GM18517 (cell line): ENCODE measurements around the gene RAP1GDS1.
A peak's percentile ranks its signal among the peaks of the same experiment; 100 is the strongest.
"Not testable (repeated sequence)": the region's sequence is repeated elsewhere in the genome, so short reads cannot be mapped to it uniquely, and the experiment has no call there.

Experiments used
- ATAC-seq: cut with Tn5 transposase; IDR thresholded peaks from one replicate; pipeline ENCODE4 v1.9.1; 2021; ENCODE audit warnings: mild to moderate bottlenecking, moderate library complexity; ENCODE audit not compliant: unreplicated experiment

RAP1GDS1 gene

DNA sequence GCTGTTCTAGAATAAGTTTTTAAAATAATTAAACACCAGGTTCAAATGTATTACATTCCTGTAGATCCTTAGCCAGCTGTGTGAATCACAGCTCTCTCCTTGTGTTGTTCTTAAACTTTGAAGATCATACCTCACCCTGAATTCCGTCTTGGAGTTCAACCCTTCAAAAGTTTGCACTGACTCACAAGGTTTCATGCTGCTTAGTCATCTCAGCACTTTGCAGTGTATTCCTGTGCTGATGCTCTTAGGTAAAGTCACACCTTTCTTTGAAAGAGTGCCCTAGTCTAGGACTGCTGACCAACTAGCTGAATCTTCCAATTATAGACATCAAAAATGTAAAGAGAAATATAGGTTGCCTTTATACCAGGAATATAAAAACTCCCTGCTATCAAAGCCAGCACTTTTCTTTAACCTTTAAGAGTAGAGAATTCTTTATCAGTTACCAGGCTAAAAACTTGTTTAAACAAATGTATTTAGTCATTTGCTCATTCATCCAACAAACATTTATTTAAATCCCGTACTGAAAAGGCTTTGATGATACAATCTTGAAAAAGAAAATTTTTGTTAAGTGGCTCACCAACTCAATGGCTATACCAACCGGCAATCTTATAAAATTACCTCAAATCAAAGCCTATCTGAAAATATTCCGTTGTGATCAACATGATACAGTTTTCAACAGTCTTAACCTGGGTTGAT, 169.7 kb downstream of the RAP1GDS1 start:
- no peak for ATAC-seq

DNA sequence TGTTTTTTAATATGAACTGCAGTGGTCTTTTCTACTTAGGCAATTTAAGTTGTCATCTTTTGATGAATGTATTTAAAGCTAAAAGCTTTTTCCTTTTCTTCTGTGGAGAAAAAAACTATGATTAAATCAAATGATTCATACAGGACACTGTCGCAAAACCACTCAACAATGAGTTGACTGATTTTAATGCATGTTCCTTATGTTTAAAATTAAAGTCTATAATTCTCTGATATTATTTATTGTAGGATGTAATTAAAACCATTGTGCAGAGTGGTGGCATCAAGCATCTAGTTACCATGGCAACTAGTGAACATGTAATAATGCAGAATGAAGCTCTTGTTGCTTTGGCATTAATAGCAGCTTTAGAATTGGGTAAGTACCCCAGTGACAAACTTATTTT, 172.5 kb downstream of the RAP1GDS1 start:
- no peak for ATAC-seq

DNA sequence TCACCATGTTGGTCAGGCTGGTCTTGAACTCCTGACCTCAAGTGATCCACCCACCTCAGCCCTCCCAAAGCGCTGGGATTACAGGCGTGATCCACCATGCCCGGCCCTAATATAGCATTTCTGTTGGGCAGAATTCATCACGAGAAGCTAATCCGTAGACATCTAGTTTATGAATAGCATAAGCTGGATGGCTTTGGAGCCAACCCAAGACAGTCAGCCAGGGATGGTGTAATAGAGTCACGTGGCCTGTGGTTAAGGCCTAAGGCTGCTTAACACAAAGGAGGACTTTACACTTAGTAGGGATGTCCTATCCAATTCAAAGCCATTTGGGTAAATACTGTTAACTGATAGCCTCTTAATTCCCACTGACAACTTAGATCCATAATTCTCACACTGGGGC, 173.6 kb downstream of the RAP1GDS1 start:
- ATAC-seq = no peak

- no peak for ATAC-seq
These were observed 183.2 kb downstream of the RAP1GDS1 start for GRCh38 chr4:98444371-98444770.

GRCh38 chr4:98446499-98447375, 185.6 kb downstream of the RAP1GDS1 start:
- ATAC-seq = peak; percentile 66

- ATAC-seq = no peak
These were observed 186.5 kb downstream of the RAP1GDS1 start for GRCh38 chr4:98447648-98448047.

GRCh38 chr4:98448908-98449307, 187.7 kb downstream of the RAP1GDS1 start:
- no peak for ATAC-seq

GRCh38 chr4:98452091-98452490, 190.9 kb downstream of the RAP1GDS1 start:
- no peak for ATAC-seq

DNA sequence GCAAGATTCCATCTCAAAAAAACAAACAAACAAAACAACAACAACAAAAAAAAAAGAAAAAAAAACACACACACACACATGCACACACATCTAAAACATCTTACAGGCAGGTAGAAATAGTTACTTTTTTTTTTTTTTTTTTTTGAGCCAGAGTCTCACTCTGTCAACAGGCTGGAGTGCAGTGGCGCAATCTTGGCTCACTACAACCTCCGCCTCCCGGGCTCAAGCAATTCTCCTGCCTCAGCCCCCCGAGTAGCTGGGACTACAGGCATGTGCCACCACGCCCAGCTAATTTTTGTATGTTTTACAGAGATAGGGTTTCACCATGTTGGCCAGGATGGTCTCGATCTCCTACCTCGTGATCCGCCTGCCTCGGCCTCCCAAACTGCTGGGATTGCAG, 196.2 kb downstream of the RAP1GDS1 start:
- not testable (repeated sequence) for ATAC-seq

DNA sequence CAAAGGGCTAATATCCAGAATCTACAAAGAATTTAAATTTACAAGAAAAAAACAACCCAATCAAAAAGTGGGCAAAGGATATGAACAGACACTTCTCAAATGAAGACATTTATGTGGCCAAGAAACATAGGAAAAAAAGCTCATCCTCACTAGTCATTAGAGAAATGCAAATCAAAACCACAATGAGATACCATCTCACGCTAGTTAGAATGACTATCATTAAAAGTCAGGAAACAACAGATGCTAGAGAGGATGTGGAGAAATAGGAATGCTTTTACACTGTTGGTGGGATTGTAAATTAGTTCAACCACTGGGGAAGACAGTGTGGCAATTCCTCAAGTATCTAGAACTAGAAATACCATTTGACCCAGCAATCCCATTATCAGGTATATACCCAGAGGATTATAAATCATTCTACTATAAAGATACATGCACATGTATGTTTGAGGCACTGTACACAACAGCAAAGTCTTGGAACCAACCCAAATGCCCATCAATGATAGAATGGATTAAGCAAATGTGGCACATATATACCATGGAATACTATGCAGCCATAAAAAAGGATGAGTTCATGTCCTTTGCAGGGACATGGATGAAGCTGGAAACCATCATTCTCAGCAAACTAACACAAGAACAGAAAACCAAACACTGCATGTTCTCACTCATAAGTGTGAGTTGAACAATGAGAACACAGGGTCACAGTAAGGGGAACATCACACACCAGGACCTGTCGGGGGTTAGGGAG, 200.1 kb downstream of the RAP1GDS1 start:
- not testable (repeated sequence) for ATAC-seq

- no peak for ATAC-seq
These were observed 201.3 kb downstream of the RAP1GDS1 start for GRCh38 chr4:98462487-98462886.

DNA sequence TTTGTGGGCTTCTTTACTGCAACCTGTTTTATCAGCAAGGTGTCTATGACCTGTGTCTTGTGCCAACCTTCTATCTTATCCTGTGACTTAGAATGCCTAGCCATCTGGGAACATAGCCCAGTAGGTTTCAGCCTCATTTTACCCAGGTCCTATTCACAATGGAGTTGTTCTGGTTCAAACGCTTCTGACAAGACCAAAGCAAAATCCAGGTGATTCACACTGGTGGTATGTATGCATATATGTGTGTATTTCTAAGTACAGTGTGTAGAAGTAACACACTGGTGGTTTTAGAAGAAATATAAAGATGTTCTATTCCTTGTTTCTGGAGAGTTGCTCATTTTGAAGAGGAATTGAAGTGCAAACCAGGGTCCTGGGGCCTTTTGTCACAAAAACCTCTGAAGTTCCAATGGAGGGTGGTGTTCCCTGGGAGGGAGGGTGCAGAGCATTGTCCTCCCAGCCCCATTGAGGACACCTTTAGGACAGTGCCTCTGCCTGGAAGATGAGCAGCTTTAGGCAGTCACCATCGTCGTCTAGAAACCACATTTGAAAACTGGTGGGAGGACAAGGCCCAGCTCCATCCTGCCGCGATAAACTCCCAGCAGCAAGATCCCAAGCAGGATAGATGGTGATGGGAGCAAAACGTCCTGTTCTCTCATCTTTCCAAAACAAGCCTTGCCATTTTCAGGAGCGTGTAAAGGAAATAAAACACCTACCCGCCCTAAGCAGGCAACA, 205.8 kb downstream of the RAP1GDS1 start:
- no peak for ATAC-seq

DNA sequence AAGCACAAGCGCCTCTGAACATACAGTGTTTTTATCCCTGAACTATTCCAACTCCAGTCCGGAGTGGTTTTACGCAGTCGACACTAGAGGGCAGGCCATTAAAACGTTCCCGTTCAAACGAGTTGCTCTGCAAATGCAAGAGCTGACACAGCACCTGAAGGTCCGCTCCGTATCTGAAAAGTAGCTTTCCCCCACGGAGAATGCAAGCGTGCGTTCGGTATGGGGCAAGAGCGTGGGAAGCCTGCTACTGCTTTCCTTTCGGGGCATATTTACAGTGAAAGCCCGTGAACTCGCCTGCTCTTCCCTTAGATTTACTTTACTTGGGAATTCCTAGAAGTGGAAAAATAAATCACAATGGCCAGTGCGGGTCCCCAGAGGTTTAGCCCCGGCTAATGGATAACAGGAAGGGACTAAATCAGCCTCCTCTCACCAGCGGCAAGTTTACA, 206.5 kb downstream of the RAP1GDS1 start:
- ATAC-seq = peak; percentile 97

- ATAC-seq = no peak
These were observed 207.5 kb downstream of the RAP1GDS1 start for GRCh38 chr4:98468709-98469108.

GRCh38 chr4:98469771-98470170, 208.6 kb downstream of the RAP1GDS1 start:
- no peak for ATAC-seq

DNA sequence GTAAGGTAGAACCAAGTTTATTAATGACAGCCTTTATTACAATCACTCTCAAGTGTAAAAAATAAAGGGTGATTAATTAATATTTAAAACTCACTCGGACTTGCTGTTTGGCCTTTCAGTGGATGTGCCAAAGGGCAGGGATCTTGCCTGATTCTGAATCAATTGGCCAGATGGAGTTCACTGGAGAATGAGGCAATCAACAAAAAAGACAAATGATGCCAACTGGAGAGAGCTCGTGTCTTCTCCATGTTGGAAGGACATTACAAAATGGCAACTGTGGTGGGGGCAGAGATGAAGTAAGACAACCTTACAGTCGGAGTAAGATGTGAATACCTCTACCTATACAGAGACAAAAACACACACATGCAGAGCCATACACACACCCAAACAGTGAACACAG, 209.2 kb downstream of the RAP1GDS1 start:
- no peak for ATAC-seq

- ATAC-seq = no peak
These were observed 209.6 kb downstream of the RAP1GDS1 start for GRCh38 chr4:98470831-98471230.

GRCh38 chr4:98473046-98473445, 211.9 kb downstream of the RAP1GDS1 start:
- no peak for ATAC-seq

DNA sequence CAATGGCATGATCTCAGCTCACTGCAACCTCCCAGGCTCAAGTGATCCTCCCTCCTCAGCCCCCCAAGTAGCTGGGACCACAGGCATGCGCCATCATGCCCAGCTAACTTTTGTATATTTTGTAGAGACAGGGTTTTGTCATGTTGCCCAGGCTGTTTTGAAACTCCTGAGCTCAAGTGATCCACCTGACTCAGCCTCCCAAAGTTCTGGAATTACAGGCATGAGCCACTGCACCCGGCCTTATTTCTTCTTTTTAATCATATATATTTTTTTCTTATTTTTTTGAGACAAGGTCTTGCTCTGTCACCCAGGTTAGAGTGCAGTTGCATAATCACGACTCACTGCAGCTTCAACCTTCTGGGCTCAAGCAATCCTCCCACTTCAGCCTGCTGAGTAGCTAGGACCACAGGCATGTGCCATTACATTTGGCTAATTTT, 213.2 kb downstream of the RAP1GDS1 start:
- no peak for ATAC-seq

GRCh38 chr4:98476891-98477290, 215.7 kb downstream of the RAP1GDS1 start:
- ATAC-seq = no peak

- ATAC-seq = not testable (repeated sequence)
These were observed 218.4 kb downstream of the RAP1GDS1 start for GRCh38 chr4:98479590-98479989.
